K562 treated with DMSO at 1 percent for 4 hours (cell line): ENCODE measurements around the gene NUDT19. TPM values are rescaled to one million over a fixed set of nuclear protein-coding genes. Genes with fewer than 3 reads are reported as not detected.

ENCODE experiments used
- total RNA-seq: library from RNA; unstranded; fragments of 300-600 nt; gene quantifications from 2 replicates; pipeline ENCODE4 v1.2.3, GENCODE V29; 2022; ENCODE audit not compliant: insufficient read depth

NUDT19 gene
- total RNA-seq: 11.2 and 12.8 TPM in 2 replicates

DNA sequence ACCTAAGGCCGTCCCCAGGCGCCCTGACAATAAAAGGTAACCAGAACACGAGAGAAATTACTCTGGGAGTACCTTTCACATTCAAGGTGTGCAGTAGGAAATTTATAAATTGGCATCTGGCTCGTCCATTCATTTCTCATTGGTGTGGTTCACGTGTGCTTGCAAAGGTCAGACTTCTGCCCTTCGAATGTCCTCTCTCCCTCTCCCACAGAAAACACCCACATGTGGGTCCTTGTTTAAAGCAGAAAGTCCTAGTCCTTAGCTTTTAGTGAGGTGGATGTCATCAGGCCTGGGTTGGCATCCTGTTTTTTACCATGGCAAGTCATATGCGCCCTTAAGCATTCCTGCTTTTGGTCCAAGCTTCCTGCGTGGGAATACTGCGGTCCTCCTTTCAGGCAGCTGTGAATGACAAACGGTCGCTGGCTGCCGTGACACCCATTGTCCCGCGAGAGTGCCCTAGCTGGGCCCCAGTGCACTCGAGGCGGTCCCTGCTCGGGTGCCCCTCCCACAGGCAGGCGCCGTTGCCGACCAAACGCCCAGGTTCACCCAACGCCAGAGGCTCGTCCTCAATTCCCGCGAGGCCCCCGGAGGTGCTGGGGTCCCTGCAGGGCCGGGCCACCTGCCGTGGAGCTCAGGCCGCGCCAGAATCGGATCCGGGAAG lies at the start of gene NUDT19:
NUDT19 (plus strand) TSS at position 531 of the 661 bp plus-strand sequence. CDS start 140 bp downstream, outside the sequence.

DNA sequence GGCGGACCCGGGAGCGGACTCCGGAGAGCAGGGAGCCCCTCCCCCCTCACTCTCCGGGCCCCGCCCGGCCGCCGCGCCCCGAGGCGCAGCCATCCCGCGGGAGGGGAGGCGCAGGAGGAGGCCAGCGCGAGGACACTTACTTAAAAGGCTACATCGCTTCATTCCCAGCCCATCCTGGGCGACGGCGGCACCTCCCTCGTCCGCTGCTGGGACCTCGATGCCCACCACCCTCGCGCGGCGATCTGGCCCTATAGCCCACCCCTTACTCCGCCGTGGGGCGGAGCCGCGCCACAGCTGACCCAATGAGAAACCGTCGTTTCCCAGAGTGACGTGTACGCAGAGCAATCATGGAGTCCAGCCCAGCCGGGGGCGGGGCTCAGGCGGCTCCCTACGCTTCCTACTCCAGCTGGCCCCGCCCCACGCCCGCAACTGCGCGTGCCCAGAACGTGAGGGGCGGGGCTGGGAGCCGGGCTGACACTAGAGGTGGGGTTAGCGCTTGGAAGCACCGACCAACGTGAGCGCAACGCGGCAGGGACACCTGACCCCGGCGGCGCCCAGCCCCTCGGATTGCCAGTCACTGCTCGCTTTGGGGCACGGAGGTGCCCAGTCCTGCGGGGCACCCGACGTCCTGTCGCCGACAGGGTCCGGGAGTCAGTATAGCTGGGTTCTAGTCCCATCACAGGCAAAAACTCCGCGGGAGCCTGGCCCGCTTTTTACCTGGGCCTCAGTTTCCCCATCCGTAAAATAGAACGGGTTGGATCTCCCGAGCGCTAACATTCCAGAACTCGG lies 16.5 kb upstream of the NUDT19 start, which contains the start of gene ANKRD27:
ANKRD27 (minus strand) TSS at position 250 of the 789 bp plus-strand sequence. CDS start 16,165 bp downstream, outside the sequence.

DNA sequence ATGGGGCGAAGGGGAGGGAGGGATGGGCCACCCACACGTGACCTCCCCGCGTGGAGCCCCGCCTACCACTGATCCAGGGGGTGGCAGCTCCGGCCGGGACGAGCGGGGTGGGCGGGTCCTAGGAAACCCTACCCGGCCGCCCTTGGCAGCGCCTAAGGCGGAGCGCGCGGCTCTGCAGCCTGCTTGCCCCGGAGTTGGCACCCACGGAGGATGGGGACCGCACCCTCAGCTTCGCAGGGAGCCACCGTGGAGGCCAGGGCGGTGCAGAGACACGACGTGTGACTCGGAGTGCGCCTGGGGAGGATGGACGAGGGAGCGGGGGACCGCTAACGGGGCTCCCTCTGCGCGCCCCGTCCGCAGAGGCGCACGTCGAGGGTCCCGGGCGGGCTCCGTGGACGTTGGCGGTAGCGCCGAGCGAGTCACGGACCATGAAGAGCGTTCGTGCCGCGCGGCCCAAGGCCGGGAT lies 15.9 kb upstream of the NUDT19 start, which contains the start of gene RGS9BP:
RGS9BP (plus strand) TSS at position 129 of the 466 bp plus-strand sequence. CDS start 416 bp downstream, outside the sequence.

GRCh38 chr19:32719611-32720059 lies 28.0 kb downstream of the NUDT19 start, which contains the start of gene TDRD12:
TDRD12 (plus strand) TSS chr19:32719767; CDS start chr19:32720073, 306 bp downstream.

Other genes with a start within 250 kb of the NUDT19 start
- gene PDCD5, start 110.6 kb upstream of the NUDT19 start, total RNA-seq: 58.9 and 73.8 TPM in 2 replicates
- 37.9 and 52.4 TPM in 2 replicates for gene ANKRD27, start 16.6 kb upstream of the NUDT19 start, total RNA-seq
- gene RGS9BP, start 16.0 kb upstream of the NUDT19 start, total RNA-seq: 1.1 TPM in 1 of 2 replicates, not detected in the other
- not detected in 2 replicates for gene TDRD12, start 27.9 kb downstream of the NUDT19 start, total RNA-seq
- gene SLC7A9, start 177.9 kb downstream of the NUDT19 start, total RNA-seq: not detected in 2 replicates